HEK293T (cell line): Measurements from ENCODE around the gene GRIA3.

ENCODE experiments used
- CTCF ChIA-PET: fragments of 350-600 bp; formaldehyde crosslinking; extraction: SDS; loops from one replicate; lab custom pipeline; 2021; ENCODE audit warnings: antibody characterized with exemption, inconsistent platforms; lab: Yijun Ruan, JAX
- POLR2A ChIA-PET: fragments of 350-600 bp; formaldehyde crosslinking; extraction: SDS; loops from one replicate; lab custom pipeline; 2020; ENCODE audit warnings: antibody characterized with exemption, inconsistent platforms; lab: Yijun Ruan, JAX
- DNase-seq: peaks from one replicate; pipeline ENCODE4 v3.0.0; 2012; ENCODE audit warnings: mixed read lengths; ENCODE audit errors: extremely low spot score
- ARNT ChIP-seq: fragments of 450-650 bp; IDR thresholded peaks from 2 replicates; pipeline ENCODE4 v1.6.1; 2017; ENCODE audit warnings: mild to moderate bottlenecking
- BHLHE40 ChIP-seq: fragments of 450-650 bp; IDR thresholded peaks from 2 replicates; pipeline ENCODE4 v1.6.1; 2016; ENCODE audit warnings: mild to moderate bottlenecking, moderate library complexity, borderline replicate concordance
- CTBP1 ChIP-seq: fragments of 450-650 bp; IDR thresholded peaks from 2 replicates; pipeline ENCODE4 v1.6.1; 2016; ENCODE audit warnings: borderline replicate concordance
- ELF4 ChIP-seq: fragments of 450-650 bp; IDR thresholded peaks from 2 replicates; pipeline ENCODE4 v1.6.1; 2017; ENCODE audit warnings: antibody characterized with exemption
- FOXA1 ChIP-seq: fragments of 450-650 bp; IDR thresholded peaks from 2 replicates; pipeline ENCODE4 v1.6.1; 2016; ENCODE audit warnings: mild to moderate bottlenecking
- FOXK2 ChIP-seq: fragments of 450-650 bp; IDR thresholded peaks from 2 replicates; pipeline ENCODE4 v1.6.1; 2016; ENCODE audit warnings: mild to moderate bottlenecking
- FOXM1 ChIP-seq: fragments of 450-650 bp; IDR thresholded peaks from 2 replicates; pipeline ENCODE4 v1.6.1; 2017; ENCODE audit warnings: mild to moderate bottlenecking, borderline replicate concordance
- HDGF ChIP-seq: fragments of 450-650 bp; IDR thresholded peaks from 2 replicates; pipeline ENCODE4 v1.6.1; 2017; ENCODE audit warnings: antibody characterized with exemption, borderline replicate concordance
- L3MBTL2 ChIP-seq: fragments of 450-650 bp; conservative IDR thresholded peaks from 2 replicates; pipeline ENCODE4 v1.6.1; 2016; ENCODE audit warnings: mild to moderate bottlenecking
- LEF1 ChIP-seq: fragments of 450-650 bp; IDR thresholded peaks from 2 replicates; pipeline ENCODE4 v1.6.1; 2017; ENCODE audit warnings: mild to moderate bottlenecking, borderline replicate concordance
- NFRKB ChIP-seq: fragments of 450-650 bp; IDR thresholded peaks from 2 replicates; pipeline ENCODE4 v1.6.1; 2016; ENCODE audit warnings: mild to moderate bottlenecking, moderate library complexity
- PKNOX1 ChIP-seq: fragments of 450-650 bp; IDR thresholded peaks from 2 replicates; pipeline ENCODE4 v1.6.1; 2016
- SP1 ChIP-seq: fragments of 450-650 bp; IDR thresholded peaks from 2 replicates; pipeline ENCODE4 v1.6.1; 2017
- SUZ12 ChIP-seq: fragments of 450-650 bp; IDR thresholded peaks from 2 replicates; pipeline ENCODE4 v1.6.1; 2016; ENCODE audit warnings: mild to moderate bottlenecking
- TARDBP ChIP-seq: fragments of 450-650 bp; IDR thresholded peaks from 2 replicates; pipeline ENCODE4 v1.6.1; 2016
- ZNF384 ChIP-seq: fragments of 450-650 bp; IDR thresholded peaks from 2 replicates; pipeline ENCODE4 v1.6.1; 2016

GRIA3 gene

GRCh38 chrX:123392921-123393320 lies 208.8 kb downstream of the GRIA3 start:
- ChIA-PET CTCF (no interaction called here), POLR2A (no interaction called here)
- no peak for DNase-seq
- TF ChIP-seq ARNT, result no peak
- no peak for TF ChIP-seq HDGF
- TF ChIP-seq TARDBP, result no peak
- no peak for TF ChIP-seq LEF1
- TF ChIP-seq BHLHE40, result no peak
- TF ChIP-seq FOXK2, result no peak
- no peak for TF ChIP-seq L3MBTL2
- TF ChIP-seq ZNF384, result no peak
- no peak for TF ChIP-seq FOXA1
- no peak for TF ChIP-seq PKNOX1
- TF ChIP-seq ELF4, result no peak
- TF ChIP-seq NFRKB, result no peak
- TF ChIP-seq FOXM1, result no peak
- TF ChIP-seq SP1, result no peak
- no peak for TF ChIP-seq SUZ12

- TF ChIP-seq FOXM1, result no peak
- TF ChIP-seq ELF4, result no peak
- TF ChIP-seq SP1, result no peak
- TF ChIP-seq ZNF384, result no peak
- TF ChIP-seq PKNOX1, result no peak
- TF ChIP-seq FOXK2, result no peak
- no peak for TF ChIP-seq TARDBP
- TF ChIP-seq BHLHE40, result no peak
- TF ChIP-seq FOXA1, result no peak
- no peak for TF ChIP-seq L3MBTL2
- POLR2A ChIA-PET, result no interaction called here
- no peak for DNase-seq
- CTCF ChIA-PET, result no interaction called here
These were observed 215.6 kb downstream of the GRIA3 start for GRCh38 chrX:123399709-123400108.

- TF ChIP-seq FOXA1 (no peak), LEF1 (no peak), NFRKB (no peak)
- ChIA-PET POLR2A (no interaction called here), CTCF (interaction anchor here (0.6 kb wide), 1 partner anchor 107 kb away, joined by 4 read pairs; no protein-coding TSS in a partner anchor)
- DNase-seq, result no peak
These were observed 221.2 kb downstream of the GRIA3 start for GRCh38 chrX:123405231-123405630.

GRCh38 chrX:123408821-123409737 lies 225.0 kb downstream of the GRIA3 start:
- POLR2A ChIA-PET, result no interaction called here
- TF ChIP-seq ARNT (no peak), CTBP1 (no peak), TARDBP (no peak), NFRKB (no peak), ZNF384 (no peak), FOXM1 (no peak), ELF4 (no peak), FOXK2 (no peak), L3MBTL2 (no peak), LEF1 (no peak), PKNOX1 (no peak), BHLHE40 (no peak), SUZ12 (no peak), SP1 (no peak), FOXA1 (no peak), HDGF (no peak)
- CTCF ChIA-PET, result interaction anchor here (0.7 kb wide), 1 partner anchor 162 kb away, joined by 3 read pairs; no protein-coding TSS in a partner anchor
- DNase-seq, result no peak

- CTCF ChIA-PET, result interaction anchor here (1.2 kb wide), 1 partner anchor 28 kb away, joined by 3 read pairs; no protein-coding TSS in a partner anchor
- TF ChIP-seq FOXA1 (no peak), FOXM1 (no peak), ZNF384 (no peak), HDGF (no peak), NFRKB (no peak), BHLHE40 (no peak), LEF1 (no peak), TARDBP (no peak), SUZ12 (no peak), FOXK2 (no peak), ARNT (no peak), PKNOX1 (no peak), CTBP1 (no peak), L3MBTL2 (no peak), ELF4 (no peak), SP1 (no peak)
- DNase-seq, result peak; percentile 51
- POLR2A ChIA-PET, result no interaction called here
These were observed 238.8 kb downstream of the GRIA3 start for GRCh38 chrX:123422875-123423274.
